H1 (cell line): ENCODE data around the gene PRRC2A. TPM values are rescaled to one million over a fixed set of nuclear protein-coding genes. Genes with fewer than 3 reads are reported as not detected.

ENCODE experiments used
- CTCF ChIA-PET: fragments of 300-600 bp; sonication (Branson Sonifier 250); formaldehyde crosslinking; loops from one replicate; lab custom pipeline; 2021; ENCODE audit not compliant: partially characterized antibody; lab: Charles Lee
- POLR2A ChIA-PET: fragments of 300-600 bp; sonication (Branson Sonifier 250); formaldehyde crosslinking; loops from one replicate; lab custom pipeline; 2021; ENCODE audit warnings: inconsistent platforms; ENCODE audit not compliant: partially characterized antibody; lab: Charles Lee
- DNase-seq, 2 experiments: peaks; one replicate each; pipeline versions ENCODE4 v3.0.0 to v3.0.0-alpha.2; 2010 to 2022; ENCODE audit warnings: low spot score in 2 of 2, low read depth in 1 of 2, mixed read lengths in 1 of 2
- FAIRE-seq: peaks from 2 replicates; lab custom pipeline; 2011; peaks lifted over from hg19 to GRCh38; lab: Jason Lieb, UNC
- H2AFZ ChIP-seq: 2 replicates; pipeline ENCODE4 v1.8.1; 2012; ENCODE audit warnings: low read length, inconsistent platforms
- H2AK5ac ChIP-seq: 2 replicates; pipeline ENCODE4 v1.6.1; 2013; ENCODE audit warnings: low read depth, low read length
- H2BK120ac ChIP-seq: replicated peaks from 2 replicates; pipeline ENCODE3; 2013; ENCODE audit warnings: low read depth, low read length, inconsistent platforms
- H2BK12ac ChIP-seq: 2 replicates; pipeline ENCODE4 v1.6.1; 2013; ENCODE audit warnings: low read depth, low read length
- H2BK15ac ChIP-seq: 2 replicates; pipeline ENCODE4 v1.6.1; 2013; ENCODE audit warnings: low read length
- H2BK20ac ChIP-seq: 2 replicates; pipeline ENCODE4 v1.6.1; 2013; ENCODE audit warnings: low read length
- H2BK5ac ChIP-seq: 2 replicates; pipeline ENCODE4 v1.6.1; 2013; ENCODE audit warnings: low read depth, low read length
- H3K14ac ChIP-seq: 2 replicates; pipeline ENCODE4 v1.6.1; 2013; ENCODE audit warnings: inconsistent platforms; ENCODE audit not compliant: insufficient read length
- H3K18ac ChIP-seq: 2 replicates; pipeline ENCODE4 v1.6.1; 2013; ENCODE audit warnings: low read length; ENCODE audit errors: extremely low read depth
- H3K23ac ChIP-seq: 2 replicates; pipeline ENCODE4 v1.6.1; 2013; ENCODE audit warnings: inconsistent platforms; ENCODE audit not compliant: insufficient read length
- H3K23me2 ChIP-seq: 2 replicates; pipeline ENCODE4 v1.6.1; 2013; ENCODE audit warnings: low read depth, low read length
- H3K27ac ChIP-seq: 2 replicates; pipeline ENCODE4 v1.6.1; 2011; ENCODE audit warnings: low read depth, low read length, inconsistent platforms
- H3K27me3 ChIP-seq, 4 experiments: replicated peaks in 1 of 4; 1 replicate in 1 of 4; 2 replicates in 3 of 4; pipeline versions ENCODE4 v1.6.1 to v1.8.1; 2011 to 2013; ENCODE audit warnings: low read length in 3 of 4, mild to moderate bottlenecking in 3 of 4, inconsistent platforms in 2 of 4, mixed read lengths in 2 of 4, moderate library complexity in 1 of 4; ENCODE audit not compliant: control insufficient read depth in 3 of 4, insufficient read depth in 3 of 4; ENCODE audit errors: extremely low read depth in 1 of 4
- H3K36me3 ChIP-seq, 4 experiments: 2 replicates each; pipeline versions ENCODE4 v1.6.1 to v1.8.1; 2011 to 2013; ENCODE audit warnings: mild to moderate bottlenecking in 4 of 4, low read length in 3 of 4, moderate library complexity in 2 of 4, control low read depth in 1 of 4, inconsistent platforms in 1 of 4; ENCODE audit not compliant: insufficient read depth in 4 of 4, control insufficient read depth in 2 of 4
- H3K4ac ChIP-seq: replicated peaks from 2 replicates; pipeline ENCODE3; 2013; ENCODE audit warnings: low read length, low read depth, mixed read lengths, inconsistent platforms; ENCODE audit not compliant: insufficient read length
- H3K4me1 ChIP-seq, 4 experiments: replicated peaks in 1 of 4; 1 replicate in 1 of 4; 2 replicates in 3 of 4; pipeline versions ENCODE4 v1.6.1 to v1.8.1; 2011 to 2013; ENCODE audit warnings: low read length in 3 of 4, inconsistent platforms in 2 of 4, mixed read lengths in 1 of 4; ENCODE audit not compliant: insufficient read depth in 4 of 4, control insufficient read depth in 3 of 4
- H3K4me2 ChIP-seq, 2 experiments: 2 replicates each; pipeline versions ENCODE4 v1.6.1 to v1.8.1; 2011 to 2013; ENCODE audit warnings: low read depth in 2 of 2, low read length in 2 of 2, control low read depth in 1 of 2, inconsistent platforms in 1 of 2, mild to moderate bottlenecking in 1 of 2; ENCODE audit not compliant: insufficient read depth in 1 of 2
- H3K4me3 ChIP-seq, 4 experiments: fragments of 200-600, 300-600 bp in 1 of 4; sonication (generic), shearing (Covaris generic), sonication (Bioruptor Twin) in 1 of 4; 2 replicates each; pipeline versions ENCODE4 v1.5.1 to v1.8.1; 2011 to 2016; ENCODE audit warnings: low read length in 4 of 4, low read depth in 3 of 4, control low read depth in 2 of 4, inconsistent platforms in 2 of 4, mild to moderate bottlenecking in 2 of 4, mixed read lengths in 1 of 4, moderate library complexity in 1 of 4; ENCODE audit not compliant: insufficient read depth in 2 of 4; ENCODE audit errors: extremely low read depth in 1 of 4
- H3K56ac ChIP-seq: replicated peaks from 2 replicates; pipeline ENCODE3; 2013; ENCODE audit warnings: low read depth, mild to moderate bottlenecking, mixed read lengths, low read length, inconsistent platforms; ENCODE audit not compliant: insufficient read length
- H3K79me1 ChIP-seq: 2 replicates; pipeline ENCODE4 v1.6.1; 2013; ENCODE audit warnings: low read depth, low read length, control low read depth
- H3K79me2 ChIP-seq, 2 experiments: 2 replicates each; pipeline versions ENCODE4 v1.6.1 to v1.8.1; 2012 to 2013; ENCODE audit warnings: low read length in 2 of 2, mild to moderate bottlenecking in 2 of 2, inconsistent platforms in 1 of 2; ENCODE audit not compliant: insufficient read depth in 2 of 2, control insufficient read depth in 1 of 2
- H3K9ac ChIP-seq, 4 experiments: replicated peaks in 1 of 4; 1 replicate in 1 of 4; 2 replicates in 3 of 4; pipeline versions ENCODE4 v1.6.1 to v1.8.1; 2011 to 2013; ENCODE audit warnings: low read depth in 3 of 4, low read length in 3 of 4, control low read depth in 2 of 4, mild to moderate bottlenecking in 2 of 4, moderate library complexity in 2 of 4, inconsistent platforms in 1 of 4; ENCODE audit errors: extremely low read depth in 1 of 4
- H3K9me3 ChIP-seq, 2 experiments: 2 replicates each; pipeline versions ENCODE4 v1.6.1 to v1.8.1; 2012 to 2013; ENCODE audit warnings: mild to moderate bottlenecking in 2 of 2, moderate library complexity in 2 of 2, control low read depth in 1 of 2, inconsistent platforms in 1 of 2, low read depth in 1 of 2, low read length in 1 of 2, mixed read lengths in 1 of 2; ENCODE audit not compliant: insufficient read depth in 2 of 2
- H4K20me1 ChIP-seq, 2 experiments: replicated peaks in 1 of 2; 2 replicates each; pipeline versions ENCODE3 to v1.8.1; 2011 to 2013; ENCODE audit warnings: inconsistent platforms in 2 of 2, low read length in 2 of 2, mild to moderate bottlenecking in 1 of 2; ENCODE audit not compliant: insufficient read depth in 2 of 2, control insufficient read depth in 1 of 2
- H4K5ac ChIP-seq: 2 replicates; pipeline ENCODE4 v1.6.1; 2013; ENCODE audit warnings: low read length, low read depth, mixed read lengths, inconsistent platforms; ENCODE audit not compliant: insufficient read length
- H4K8ac ChIP-seq: 2 replicates; pipeline ENCODE4 v1.8.0; 2013; ENCODE audit warnings: mild to moderate bottlenecking, moderate library complexity, low read length, inconsistent platforms; ENCODE audit not compliant: insufficient read depth; ENCODE audit errors: extremely low read depth
- H4K91ac ChIP-seq: replicated peaks from 2 replicates; pipeline ENCODE3; 2013; ENCODE audit warnings: low read length, mixed read lengths, inconsistent platforms; ENCODE audit not compliant: insufficient read length
- BRCA1 ChIP-seq: IDR thresholded peaks from 2 replicates; pipeline ENCODE4 v1.6.1; 2012; ENCODE audit warnings: low read depth, low read length, improper control_type of control experiment
- CEBPB ChIP-seq: IDR thresholded peaks from 2 replicates; pipeline ENCODE4 v1.6.1; 2012; ENCODE audit warnings: low read depth, low read length
- CHD1 ChIP-seq: IDR thresholded peaks from 2 replicates; pipeline ENCODE4 v1.6.1; 2012; ENCODE audit warnings: low read depth, low read length, improper control_type of control experiment
- CHD2 ChIP-seq: IDR thresholded peaks from 2 replicates; pipeline ENCODE4 v1.6.1; 2012; ENCODE audit warnings: low read length, improper control_type of control experiment
- FOSL1 ChIP-seq: IDR thresholded peaks from 2 replicates; pipeline ENCODE4 v1.6.1; 2011; ENCODE audit warnings: mild to moderate bottlenecking, low read depth, low read length, moderate library complexity; ENCODE audit not compliant: insufficient read depth
- KDM4A ChIP-seq: IDR thresholded peaks from one replicate; pipeline ENCODE4 v1.7.1; 2012; ENCODE audit warnings: low read depth, mild to moderate bottlenecking, moderate library complexity, low read length, inconsistent platforms; ENCODE audit not compliant: severe bottlenecking
- NANOG ChIP-seq: IDR thresholded peaks from 2 replicates; pipeline ENCODE4 v1.6.1; 2011; ENCODE audit warnings: low read length, low read depth, mild to moderate bottlenecking, inconsistent platforms; ENCODE audit not compliant: insufficient read depth, poor library complexity, severe bottlenecking
- POU5F1 ChIP-seq: IDR thresholded peaks from 2 replicates; pipeline ENCODE4 v1.6.1; 2011; ENCODE audit warnings: low read depth, mild to moderate bottlenecking, low read length, moderate library complexity
- RAD21 ChIP-seq, 2 experiments: IDR thresholded peaks in 1 of 2; conservative IDR thresholded peaks in 1 of 2; 2 replicates each; pipeline ENCODE4 v1.6.1; 2011; ENCODE audit warnings: low read depth in 2 of 2, low read length in 2 of 2, improper control_type of control experiment in 1 of 2, inconsistent platforms in 1 of 2, mild to moderate bottlenecking in 1 of 2, moderate library complexity in 1 of 2
- SAP30 ChIP-seq: fragments of 300-600 bp; sonication (generic); IDR thresholded peaks from 2 replicates; pipeline ENCODE4 v1.7.1; 2012; ENCODE audit warnings: low read length, moderate library complexity, mild to moderate bottlenecking, inconsistent platforms; ENCODE audit not compliant: insufficient read depth, insufficient replicate concordance
- SIN3A ChIP-seq, 2 experiments: IDR thresholded peaks in 1 of 2; conservative IDR thresholded peaks in 1 of 2; 2 replicates each; pipeline ENCODE4 v1.6.1; 2011 to 2012; ENCODE audit warnings: low read length in 2 of 2, improper control_type of control experiment in 1 of 2, low read depth in 1 of 2, mild to moderate bottlenecking in 1 of 2
- TAF1 ChIP-seq: IDR thresholded peaks from 2 replicates; pipeline ENCODE4 v1.6.1; 2011; ENCODE audit warnings: mild to moderate bottlenecking, low read depth, low read length
- TAF7 ChIP-seq: optimal IDR thresholded peaks from 2 replicates; pipeline ENCODE3; 2011; ENCODE audit warnings: low read depth, mild to moderate bottlenecking, inconsistent platforms, low read length, moderate library complexity, borderline replicate concordance
- WGBS, 2 experiments: shearing (Covaris generic) in 1 of 2; methylation state at CpG; one replicate each; pipeline versions ENCODE4 v1.1.6 to v1.1.7; 2013 to 2015; ENCODE audit warnings: low lambda C conversion rate in 2 of 2, mixed read lengths in 2 of 2, inconsistent platforms in 1 of 2, low coverage in 1 of 2, missing lambda C conversion rate in 1 of 2; ENCODE audit not compliant: insufficient replicate concordance in 2 of 2, insufficient coverage in 1 of 2, insufficient read length in 1 of 2; ENCODE audit errors: extremely low coverage in 1 of 2, missing lambda C conversion rate in 1 of 2; 5-methylcytosine and 5-hydroxymethylcytosine counted together
- polyA plus RNA-seq, 7 experiments: library from polyadenylated mRNA; depleted of rRNA in 3 of 7; stranded (reverse) in 5 of 7; unstranded in 2 of 7; fragments of >200 nt in 5 of 7; fragments of 200-250 nt in 2 of 7; gene quantifications; 1 replicate in 5 of 7; 2 replicates in 1 of 7; 4 replicates in 1 of 7; pipeline versions ENCODE4 v1.2.1 to v1.2.3, GENCODE V29; 2011 to 2013; ENCODE audit warnings: missing spikeins in 2 of 7, mixed read lengths in 2 of 7
- total RNA-seq: library from RNA; stranded (reverse); fragmentation: NEBNext Ultra II Directional; extraction: Animal tissue kit (Norgen Biotek cat#: 25700); gene quantifications from 2 replicates; pipeline ENCODE4 v1.2.1, GENCODE V29; 2021

PRRC2A gene
- total and polyA plus RNA-seq, 2 of the 8 experiments (the other 6 are each of a cell fraction or from before 2014, with no cell fraction given), result 118 to 300 TPM

DNA sequence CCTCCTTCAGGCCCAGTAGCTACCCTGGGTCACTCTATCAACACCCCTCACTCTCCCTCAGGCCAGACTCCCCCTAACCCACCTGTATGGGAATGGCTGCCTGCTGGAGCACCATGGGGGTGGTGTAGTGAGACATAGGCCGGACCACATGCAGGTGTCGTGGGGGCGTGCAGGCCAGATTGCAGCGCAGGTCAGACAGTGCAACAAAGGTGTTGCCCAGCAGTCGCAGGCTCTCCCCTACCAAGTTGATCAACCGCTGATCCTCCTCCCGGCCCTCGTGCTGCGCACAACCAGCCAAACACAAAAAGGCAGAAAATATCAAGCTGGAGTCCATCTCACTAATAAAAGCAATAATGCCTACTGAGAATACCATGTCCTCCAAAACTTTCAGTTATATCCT is 24.8 kb downstream of the PRRC2A start:
- Histone ChIP-seq H3K18ac (no peak overlapping the region), H2BK20ac (no peak overlapping the region), H2BK120ac (no peak overlapping the region), H4K20me1 (peaks cover 0 to 5% of the 10 kb centered on the region in 2 experiments), H4K8ac (no peak overlapping the region; the same call in 1 of the 2 replicates), H3K4me2 (no peak overlapping the region), H2BK12ac (no peak overlapping the region), H3K4me1 (no peaks in the 10 kb centered on the region), H3K79me1 (peaks cover 2% of the 10 kb centered on the region; the same call in 1 of the 2 replicates), H3K9me3 (no peaks in the 10 kb centered on the region), H4K5ac (no peak overlapping the region), H3K4me3 (no peak overlapping the region), H3K23ac (no peak overlapping the region), H2AK5ac (no peak overlapping the region), H2BK5ac (no peak overlapping the region), H3K27ac (no peak overlapping the region), H3K4ac (no peak overlapping the region), H2BK15ac (no peak overlapping the region), H4K91ac (no peak overlapping the region), H3K79me2 (peaks cover 0 to 18% of the 10 kb centered on the region in 2 experiments; a peak in 2 of 4 replicates), H3K56ac (no peak overlapping the region), H3K9ac (no peak overlapping the region), H3K27me3 (no peaks in the 10 kb centered on the region), H3K14ac (no peak overlapping the region), H2AFZ (no peak overlapping the region), H3K36me3 (peaks cover 49 to 89% (median 74%) of the 10 kb centered on the region in 4 experiments), H3K23me2 (no peaks in the 10 kb centered on the region)
- DNase-seq (no peak), FAIRE-seq (no peak)
- ChIA-PET CTCF (interaction anchor here (2.8 kb wide), 1 partner anchor 11 kb away, joined by 10 read pairs; no protein-coding TSS in a partner anchor), POLR2A (interaction anchor here (0.6 to 34.9 kb wide), 4 partner anchors 9 to 96 kb away, joined by 3 to 883 read pairs (median 376); partner anchors contain the start of genes APOM, BAG6, C6orf47 and CSNK2B)
- WGBS, 2 experiments, result 93% methylated on average over 9 of the region's 9 CpGs; no CpG with 5 or more reads in 1 of the 2 experiments
- no peak for TF ChIP-seq NANOG
- no peak for TF ChIP-seq SIN3A (conservative IDR thresholded peaks at IDR 0.05 in 1 of 2, IDR thresholded peaks at IDR 0.05 in 1 of 2; ENCODE audit: low read depth in 1 of 2, low read length in 2 of 2)
- TF ChIP-seq BRCA1, result no peak
- TF ChIP-seq RAD21 (IDR thresholded peaks at IDR 0.05 in 1 of 2, conservative IDR thresholded peaks at IDR 0.05 in 1 of 2; ENCODE audit: low read depth in 2 of 2, low read length in 2 of 2), result no peak
- TF ChIP-seq TAF7, result no peak
- no peak for TF ChIP-seq CEBPB
- TF ChIP-seq CHD1, result no peak
- TF ChIP-seq POU5F1, result no peak
- no peak for TF ChIP-seq SAP30
- no peak for TF ChIP-seq TAF1
- no peak for TF ChIP-seq FOSL1
- TF ChIP-seq KDM4A, result no peak
- TF ChIP-seq CHD2, result no peak
